Cardiac muscle cell (in vitro differentiated cells and primary cell): ENCODE data around the gene NAXE. TPM values are rescaled to one million over a fixed set of nuclear protein-coding genes. Genes with fewer than 3 reads are reported as not detected.
A peak's percentile ranks its signal among the peaks of the same experiment; 100 is the strongest.

Experiments
- DNase-seq, 2 donors: peaks; one replicate each; pipeline versions ENCODE4 v3.0.0 to v3.0.0-alpha.2; 2010 to 2017; ENCODE audit warnings: low read depth in 1 of 2, low spot score in 1 of 2
- H3K27ac ChIP-seq: fragments of 200-600 bp; sonication (generic); 2 replicates; pipeline ENCODE4 v1.5.1; 2016
- H3K27me3 ChIP-seq: fragments of 200-600 bp; sonication (generic); 2 replicates; pipeline ENCODE4 v1.6.0; 2016; ENCODE audit warnings: control low read depth
- H3K36me3 ChIP-seq: fragments of 200-600 bp; sonication (generic); 2 replicates; pipeline ENCODE4 v1.5.1; 2016; ENCODE audit warnings: control low read depth
- H3K4me1 ChIP-seq: fragments of 200-600 bp; sonication (generic); 2 replicates; pipeline ENCODE4 v1.8.1; 2017; ENCODE audit warnings: low read depth, mild to moderate bottlenecking, mixed run types
- H3K4me3 ChIP-seq: fragments of 200-600 bp; sonication (generic); 2 replicates; pipeline ENCODE4 v1.5.1; 2016; ENCODE audit warnings: mild to moderate bottlenecking
- H3K9me3 ChIP-seq: fragments of 200-600 bp; sonication (generic); 2 replicates; pipeline ENCODE4 v1.5.1; 2017; ENCODE audit warnings: low read depth, mild to moderate bottlenecking, control low read depth
- CTCF ChIP-seq: IDR thresholded peaks from 2 replicates; pipeline ENCODE4 v1.5.1; 2012; ENCODE audit warnings: low read depth, mild to moderate bottlenecking, low read length
- polyA plus RNA-seq: library from polyadenylated mRNA; unstranded; fragments of >200 nt; fragmentation: Nextera tagmentation; extraction: Ambion mirVana; gene quantifications from 2 replicates; pipeline ENCODE4 v1.2.1, GENCODE V29; 2016
- total RNA-seq: library from RNA; depleted of rRNA; stranded (reverse); fragments of >200 nt; gene quantifications from 2 replicates; pipeline ENCODE4 v1.2.3, GENCODE V29; 2016

The NAXE gene
- 130 and 179 TPM in 2 replicates for total RNA-seq
- polyA plus RNA-seq, result 154 and 166 TPM in 2 replicates

DNA sequence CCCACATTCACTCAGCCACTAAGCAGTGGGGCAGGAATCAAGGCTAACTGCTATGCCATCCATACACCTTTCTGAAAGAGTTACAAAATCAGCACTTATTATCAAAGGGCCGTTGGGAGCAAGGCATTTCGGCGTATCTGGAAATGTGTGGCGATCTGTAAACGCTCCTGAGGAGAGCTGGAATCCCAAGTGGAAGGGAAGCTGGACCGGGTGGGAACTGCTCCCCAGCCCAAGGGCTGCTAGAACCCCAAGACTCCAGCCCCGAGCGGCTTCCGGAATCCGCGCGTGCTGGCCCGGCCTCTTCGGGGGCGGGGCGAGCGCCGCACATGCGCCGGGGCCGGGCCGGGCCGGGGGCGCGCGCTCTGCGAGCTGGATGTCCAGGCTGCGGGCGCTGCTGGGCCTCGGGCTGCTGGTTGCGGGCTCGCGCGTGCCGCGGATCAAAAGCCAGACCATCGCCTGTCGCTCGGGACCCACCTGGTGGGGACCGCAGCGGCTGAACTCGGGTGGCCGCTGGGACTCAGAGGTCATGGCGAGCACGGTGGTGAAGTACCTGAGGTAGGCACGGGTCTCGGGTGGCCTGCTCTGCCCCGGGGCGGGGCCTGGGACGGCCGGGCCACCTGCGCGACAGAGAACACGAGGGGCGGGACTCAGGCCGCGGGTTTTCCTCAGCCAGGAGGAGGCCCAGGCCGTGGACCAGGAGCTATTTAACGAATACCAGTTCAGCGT lies at the start of gene NAXE:
TSS of gene NAXE (plus strand) at position 345 of the 726 bp plus-strand sequence. CDS start at position 374, 29 bp downstream.
- Histone ChIP-seq H3K9me3 (no peaks in the 10 kb centered on the region), H3K4me1 (peaks cover 5% of the 10 kb centered on the region), H3K27me3 (no peaks in the 10 kb centered on the region), H3K4me3 (peak within 1 kb of the TSS; percentile 83), H3K36me3 (peaks cover 7% of the 10 kb centered on the region), H3K27ac (peak within 1 kb of the TSS; percentile 84)
- peak; percentile 64 to 90 for DNase-seq
- no peak for TF ChIP-seq CTCF

GRCh38 chr1:156543066-156543465 lies 48.5 kb upstream of the NAXE start:
- Histone ChIP-seq H3K36me3 (no peaks in the 10 kb centered on the region), H3K4me1 (peaks cover 12% of the 10 kb centered on the region), H3K27ac (no peak overlapping the region), H3K9me3 (no peaks in the 10 kb centered on the region), H3K4me3 (no peak overlapping the region), H3K27me3 (no peaks in the 10 kb centered on the region)
- DNase-seq, result no peak
- TF ChIP-seq CTCF, result no peak

DNA sequence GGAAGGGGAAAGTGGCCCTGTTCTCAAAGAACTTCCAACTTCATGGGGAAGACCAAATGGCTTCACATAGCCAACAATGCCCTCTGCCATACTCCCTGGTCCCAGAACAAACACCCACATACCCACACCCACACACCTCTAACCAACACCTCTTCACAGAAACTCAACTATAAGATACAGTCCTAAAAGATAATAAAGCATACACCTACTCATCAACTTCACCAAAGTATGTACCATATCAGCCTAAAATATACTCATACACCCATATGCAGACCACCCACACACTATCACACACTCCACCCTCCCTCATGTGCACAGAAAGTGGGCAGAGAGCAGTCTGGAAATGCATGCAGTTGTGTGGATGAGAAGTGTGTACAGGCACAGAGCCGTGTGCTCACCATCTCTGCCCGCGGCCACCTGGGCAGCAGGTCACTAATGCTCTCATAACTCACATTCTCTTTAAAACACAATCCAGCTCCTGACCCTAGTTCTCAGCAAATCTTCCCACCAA lies 46.9 kb upstream of the NAXE start:
- DNase-seq, result no peak
- peaks cover 13% of the 10 kb centered on the region for H3K4me1 ChIP-seq
- no peak for TF ChIP-seq CTCF

DNA sequence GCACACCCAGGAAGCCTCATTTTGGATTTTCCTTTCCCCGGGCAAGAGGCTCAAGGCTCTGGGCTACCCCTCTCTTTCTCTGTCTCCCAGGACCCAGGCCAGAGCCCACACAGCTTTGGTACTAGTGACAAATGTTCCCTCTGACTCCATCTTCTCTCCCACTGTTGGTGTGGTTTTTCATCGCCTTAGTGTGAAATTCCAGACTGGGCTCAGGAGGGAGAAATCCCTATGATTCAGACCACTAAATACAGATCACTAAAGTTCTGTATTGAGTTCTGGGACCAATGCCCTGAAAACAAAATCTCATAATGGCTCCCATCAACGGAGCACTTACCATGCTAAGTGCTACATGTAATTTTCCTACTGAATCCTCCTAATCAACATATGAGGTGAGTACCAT lies 45.3 kb upstream of the NAXE start:
- Histone ChIP-seq H3K4me1 (peaks cover 13% of the 10 kb centered on the region), H3K9me3 (no peaks in the 10 kb centered on the region), H3K36me3 (no peaks in the 10 kb centered on the region), H3K27ac (no peak overlapping the region), H3K27me3 (no peaks in the 10 kb centered on the region), H3K4me3 (no peak overlapping the region)
- TF ChIP-seq CTCF, result no peak
- no peak for DNase-seq

More for the DNA sequence above, 46.9 kb upstream of the NAXE start:
- no peaks in the 10 kb centered on the region for H3K9me3 ChIP-seq
- no peak overlapping the region for H3K4me3 ChIP-seq
- H3K27ac ChIP-seq, result no peak overlapping the region
- no peaks in the 10 kb centered on the region for H3K36me3 ChIP-seq
- no peaks in the 10 kb centered on the region for H3K27me3 ChIP-seq

DNA sequence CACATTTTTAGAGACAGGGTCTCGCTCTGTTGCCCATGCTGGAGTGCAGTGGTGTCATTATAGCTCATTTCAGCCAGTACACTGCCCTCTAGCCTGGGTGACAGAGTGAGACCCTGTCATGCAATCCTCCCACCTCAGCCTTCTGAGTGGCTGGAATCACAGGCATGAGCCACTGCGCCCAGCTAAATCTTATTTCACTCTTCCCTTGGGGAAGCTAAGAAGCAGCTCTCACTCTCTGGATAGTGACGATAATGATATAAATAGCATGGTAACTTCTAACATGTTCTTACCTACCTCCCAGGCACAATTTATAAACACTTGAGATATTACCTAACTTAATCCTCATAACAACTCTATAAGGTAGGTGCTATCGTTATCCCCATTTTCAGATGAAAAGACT lies 44.1 kb upstream of the NAXE start:
- Histone ChIP-seq H3K27ac (no peak overlapping the region), H3K9me3 (no peaks in the 10 kb centered on the region), H3K4me1 (peaks cover 13% of the 10 kb centered on the region), H3K4me3 (no peak overlapping the region), H3K36me3 (no peaks in the 10 kb centered on the region), H3K27me3 (no peaks in the 10 kb centered on the region)
- no peak for TF ChIP-seq CTCF
- DNase-seq, result no peak
